ENCODE results near the gene ASTN2.

DNA sequence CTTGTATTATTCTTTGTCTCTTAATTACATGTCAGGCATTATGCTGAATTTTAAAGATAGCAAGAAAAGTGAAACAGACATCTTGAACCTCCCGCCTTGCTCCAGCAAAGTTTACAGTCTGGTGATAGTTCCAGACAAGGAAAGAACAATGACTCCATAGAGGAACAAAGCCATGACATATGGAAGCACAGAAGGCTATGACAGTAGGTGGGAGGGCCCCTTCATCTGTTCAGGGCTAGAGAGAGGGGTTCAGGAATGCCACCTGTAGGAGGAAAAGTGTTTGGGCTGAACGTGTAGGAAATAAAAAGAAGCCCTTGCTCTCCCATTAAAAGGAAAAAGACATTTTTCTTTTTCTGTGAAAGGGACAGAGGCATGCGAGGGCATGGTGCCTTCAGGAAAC is 412.2 kb downstream of the ASTN2 start:
- TF ChIP-seq CTCF (IDR thresholded peaks at IDR 0.05) (no peak), POLR2A (IDR thresholded peaks at IDR 0.05) (no peak)

Measured in lower leg skin (tissue), 3 donors.